ENCODE results near the gene CNEP1R1.

GRCh38 chr16:50061326-50061725 is 36.3 kb downstream of the CNEP1R1 start:
- TF ChIP-seq ZFP36 (IDR thresholded peaks at IDR 0.05; ENCODE audit: borderline replicate concordance, partially characterized antibody): no peak
- no peak for TF ChIP-seq HOXA7 (CRISPR knock-in tag; IDR thresholded peaks at IDR 0.05)
- TF ChIP-seq CTCF (IDR thresholded peaks at IDR 0.05): no peak
- TF ChIP-seq SMC3 (IDR thresholded peaks at IDR 0.05): no peak
- TF ChIP-seq POLR2A (IDR thresholded peaks at IDR 0.05; ENCODE audit: low read length): no peak
- TF ChIP-seq MAX (IDR thresholded peaks at IDR 0.05): no peak
- no peak for TF ChIP-seq JUN (IDR thresholded peaks at IDR 0.05)
- no peak for TF ChIP-seq EP300 (IDR thresholded peaks at IDR 0.05)
- TF ChIP-seq NR3C1 (IDR thresholded peaks at IDR 0.05): no peak
